A673 (cell line): ENCODE results near the gene LINGO3.

Experiments used
- EZH2 ChIP-seq: fragments of 200-600 bp; sonication (generic); IDR thresholded peaks from 2 replicates; pipeline ENCODE4 v1.6.1; 2017; ENCODE audit warnings: borderline replicate concordance, low read depth, mild to moderate bottlenecking, mixed read lengths, antibody characterized with exemption, low read length; ENCODE audit not compliant: poor library complexity, severe bottlenecking
- TF ChIP-seq, protein P1 (sequence below): fragments of 300-800, 200-600 bp; sonication (generic); conservative IDR thresholded peaks from 2 replicates; pipeline ENCODE4 v1.5.1; 2017; ENCODE audit warnings: low read depth, mild to moderate bottlenecking, antibody characterized with exemption, low read length, moderate library complexity, mixed read lengths

DNA sequence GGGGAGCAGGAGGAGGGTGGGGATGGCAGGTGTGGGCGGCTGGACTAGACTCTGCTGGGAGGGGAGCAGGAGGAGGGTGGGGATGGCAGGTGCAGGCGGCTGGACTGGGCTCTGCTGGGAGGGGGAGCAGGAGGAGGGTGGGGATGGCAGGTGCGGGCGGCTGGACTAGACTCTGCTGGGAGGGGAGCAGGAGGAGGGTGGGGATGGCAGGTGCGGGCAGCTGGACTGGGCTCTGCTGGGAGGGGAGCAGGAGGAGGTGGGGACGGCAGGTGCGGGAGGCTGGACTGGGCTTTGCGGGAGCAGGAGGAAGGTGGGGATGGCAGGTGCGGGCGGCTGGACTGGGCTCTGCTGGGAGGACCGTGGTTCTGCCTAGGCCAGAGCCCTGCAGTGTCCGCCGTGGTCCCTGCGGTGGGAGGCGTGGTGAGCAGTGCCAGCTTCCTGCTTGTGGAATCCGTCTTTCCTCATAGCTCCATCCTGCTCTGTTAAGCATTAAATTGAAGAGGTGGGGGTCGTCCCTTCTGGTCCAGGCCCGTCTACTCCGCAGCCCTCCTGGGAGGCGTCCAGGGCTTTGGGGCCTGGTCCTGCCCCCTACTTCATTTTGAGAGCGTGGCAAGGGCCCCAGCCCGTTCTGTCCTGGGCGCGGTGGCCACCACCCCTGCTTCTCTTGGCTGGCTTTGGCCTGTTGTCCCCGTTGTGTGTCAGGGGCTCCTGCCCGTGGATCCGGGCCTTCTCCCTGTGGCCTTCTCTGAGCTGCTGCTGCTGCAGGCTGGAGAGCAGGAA, 25.3 kb upstream of the LINGO3 start:
- TF ChIP-seq, protein P1, sequence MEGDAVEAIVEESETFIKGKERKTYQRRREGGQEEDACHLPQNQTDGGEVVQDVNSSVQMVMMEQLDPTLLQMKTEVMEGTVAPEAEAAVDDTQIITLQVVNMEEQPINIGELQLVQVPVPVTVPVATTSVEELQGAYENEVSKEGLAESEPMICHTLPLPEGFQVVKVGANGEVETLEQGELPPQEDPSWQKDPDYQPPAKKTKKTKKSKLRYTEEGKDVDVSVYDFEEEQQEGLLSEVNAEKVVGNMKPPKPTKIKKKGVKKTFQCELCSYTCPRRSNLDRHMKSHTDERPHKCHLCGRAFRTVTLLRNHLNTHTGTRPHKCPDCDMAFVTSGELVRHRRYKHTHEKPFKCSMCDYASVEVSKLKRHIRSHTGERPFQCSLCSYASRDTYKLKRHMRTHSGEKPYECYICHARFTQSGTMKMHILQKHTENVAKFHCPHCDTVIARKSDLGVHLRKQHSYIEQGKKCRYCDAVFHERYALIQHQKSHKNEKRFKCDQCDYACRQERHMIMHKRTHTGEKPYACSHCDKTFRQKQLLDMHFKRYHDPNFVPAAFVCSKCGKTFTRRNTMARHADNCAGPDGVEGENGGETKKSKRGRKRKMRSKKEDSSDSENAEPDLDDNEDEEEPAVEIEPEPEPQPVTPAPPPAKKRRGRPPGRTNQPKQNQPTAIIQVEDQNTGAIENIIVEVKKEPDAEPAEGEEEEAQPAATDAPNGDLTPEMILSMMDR, result no peak
- no peak for TF ChIP-seq EZH2
